Measurements from ENCODE around the gene MRNIP.

Gene MRNIP

GRCh38 chr5:179816796-179817469 lies 41.7 kb downstream of the MRNIP start:
- TF ChIP-seq, protein P1, sequence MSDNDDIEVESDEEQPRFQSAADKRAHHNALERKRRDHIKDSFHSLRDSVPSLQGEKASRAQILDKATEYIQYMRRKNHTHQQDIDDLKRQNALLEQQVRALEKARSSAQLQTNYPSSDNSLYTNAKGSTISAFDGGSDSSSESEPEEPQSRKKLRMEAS (IDR thresholded peaks at IDR 0.05), result no peak
- TF ChIP-seq, protein P2, sequence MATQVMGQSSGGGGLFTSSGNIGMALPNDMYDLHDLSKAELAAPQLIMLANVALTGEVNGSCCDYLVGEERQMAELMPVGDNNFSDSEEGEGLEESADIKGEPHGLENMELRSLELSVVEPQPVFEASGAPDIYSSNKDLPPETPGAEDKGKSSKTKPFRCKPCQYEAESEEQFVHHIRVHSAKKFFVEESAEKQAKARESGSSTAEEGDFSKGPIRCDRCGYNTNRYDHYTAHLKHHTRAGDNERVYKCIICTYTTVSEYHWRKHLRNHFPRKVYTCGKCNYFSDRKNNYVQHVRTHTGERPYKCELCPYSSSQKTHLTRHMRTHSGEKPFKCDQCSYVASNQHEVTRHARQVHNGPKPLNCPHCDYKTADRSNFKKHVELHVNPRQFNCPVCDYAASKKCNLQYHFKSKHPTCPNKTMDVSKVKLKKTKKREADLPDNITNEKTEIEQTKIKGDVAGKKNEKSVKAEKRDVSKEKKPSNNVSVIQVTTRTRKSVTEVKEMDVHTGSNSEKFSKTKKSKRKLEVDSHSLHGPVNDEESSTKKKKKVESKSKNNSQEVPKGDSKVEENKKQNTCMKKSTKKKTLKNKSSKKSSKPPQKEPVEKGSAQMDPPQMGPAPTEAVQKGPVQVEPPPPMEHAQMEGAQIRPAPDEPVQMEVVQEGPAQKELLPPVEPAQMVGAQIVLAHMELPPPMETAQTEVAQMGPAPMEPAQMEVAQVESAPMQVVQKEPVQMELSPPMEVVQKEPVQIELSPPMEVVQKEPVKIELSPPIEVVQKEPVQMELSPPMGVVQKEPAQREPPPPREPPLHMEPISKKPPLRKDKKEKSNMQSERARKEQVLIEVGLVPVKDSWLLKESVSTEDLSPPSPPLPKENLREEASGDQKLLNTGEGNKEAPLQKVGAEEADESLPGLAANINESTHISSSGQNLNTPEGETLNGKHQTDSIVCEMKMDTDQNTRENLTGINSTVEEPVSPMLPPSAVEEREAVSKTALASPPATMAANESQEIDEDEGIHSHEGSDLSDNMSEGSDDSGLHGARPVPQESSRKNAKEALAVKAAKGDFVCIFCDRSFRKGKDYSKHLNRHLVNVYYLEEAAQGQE (IDR thresholded peaks at IDR 0.05; ENCODE audit: low read depth), result no peak
- TF ChIP-seq CEBPB (IDR thresholded peaks at IDR 0.05) (no peak), EP300 (IDR thresholded peaks at IDR 0.05; ENCODE audit: borderline replicate concordance) (no peak), ZBTB7A (IDR thresholded peaks at IDR 0.05; ENCODE audit: low read depth) (no peak), TEAD4 (IDR thresholded peaks at IDR 0.05) (no peak), TCF12 (IDR thresholded peaks at IDR 0.05; ENCODE audit: low read depth) (no peak), USF1 (IDR thresholded peaks at IDR 0.05) (no peak), TAF1 (IDR thresholded peaks at IDR 0.05; ENCODE audit: low read depth) (no peak), NFIC (IDR thresholded peaks at IDR 0.05) (no peak), RAD21 (IDR thresholded peaks at IDR 0.05; ENCODE audit: low read depth) (no peak), YY1 (IDR thresholded peaks at IDR 0.05; ENCODE audit: low read depth) (no peak), FOXM1 (IDR thresholded peaks at IDR 0.05; ENCODE audit: borderline replicate concordance, low read depth) (no peak), CREB1 (IDR thresholded peaks at IDR 0.05; ENCODE audit: low read depth) (no peak), EGR1 (IDR thresholded peaks at IDR 0.05) (no peak)

DNA sequence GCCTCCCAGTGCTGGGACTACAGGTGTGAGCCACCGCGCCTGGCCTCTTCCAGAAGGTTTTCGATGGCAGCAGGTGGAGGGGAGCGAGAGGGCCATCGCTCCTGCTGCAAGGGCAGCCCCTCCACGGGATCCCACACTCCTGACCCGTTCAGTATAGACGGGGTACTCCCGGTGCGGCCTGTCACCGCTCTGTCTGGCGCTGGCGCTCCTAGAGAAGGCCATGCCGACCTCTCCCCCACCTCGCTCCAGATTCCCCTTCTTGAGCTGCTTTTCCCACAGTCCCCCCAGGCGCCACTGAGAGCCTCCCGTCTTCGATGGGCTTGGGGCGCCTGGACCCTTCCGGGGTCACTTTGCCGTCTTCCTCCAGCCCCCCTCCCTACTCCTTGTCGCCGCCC lies 42.2 kb downstream of the MRNIP start:
- TF ChIP-seq CEBPB (IDR thresholded peaks at IDR 0.05) (no peak), TCF12 (IDR thresholded peaks at IDR 0.05; ENCODE audit: low read depth) (no peak), NFIC (IDR thresholded peaks at IDR 0.05) (no peak), RAD21 (IDR thresholded peaks at IDR 0.05; ENCODE audit: low read depth) (no peak), EGR1 (IDR thresholded peaks at IDR 0.05) (no peak), ZBTB7A (IDR thresholded peaks at IDR 0.05; ENCODE audit: low read depth) (no peak), FOXM1 (IDR thresholded peaks at IDR 0.05; ENCODE audit: borderline replicate concordance, low read depth) (no peak), USF1 (IDR thresholded peaks at IDR 0.05) (no peak), EP300 (IDR thresholded peaks at IDR 0.05; ENCODE audit: borderline replicate concordance) (no peak), YY1 (IDR thresholded peaks at IDR 0.05; ENCODE audit: low read depth) (no peak), TAF1 (IDR thresholded peaks at IDR 0.05; ENCODE audit: low read depth) (no peak)
- TF ChIP-seq, protein P1 (IDR thresholded peaks at IDR 0.05), result no peak
- TF ChIP-seq, protein P2 (IDR thresholded peaks at IDR 0.05; ENCODE audit: low read depth), result no peak

GRCh38 chr5:179815491-179816249 lies 42.9 kb downstream of the MRNIP start:
- TF ChIP-seq YY1 (IDR thresholded peaks at IDR 0.05; ENCODE audit: low read depth), result no peak
- TF ChIP-seq, protein P1 (IDR thresholded peaks at IDR 0.05), result no peak
- no peak for TF ChIP-seq TCF12 (IDR thresholded peaks at IDR 0.05; ENCODE audit: low read depth)
- TF ChIP-seq EP300 (IDR thresholded peaks at IDR 0.05; ENCODE audit: borderline replicate concordance), result no peak
- TF ChIP-seq TAF1 (IDR thresholded peaks at IDR 0.05; ENCODE audit: low read depth), result no peak
- no peak for TF ChIP-seq FOXM1 (IDR thresholded peaks at IDR 0.05; ENCODE audit: borderline replicate concordance, low read depth)
- no peak for TF ChIP-seq ZBTB7A (IDR thresholded peaks at IDR 0.05; ENCODE audit: low read depth)
- TF ChIP-seq, protein P2 (IDR thresholded peaks at IDR 0.05; ENCODE audit: low read depth), result no peak
- no peak for TF ChIP-seq TEAD4 (IDR thresholded peaks at IDR 0.05)
- TF ChIP-seq CEBPB (IDR thresholded peaks at IDR 0.05), result no peak
- no peak for TF ChIP-seq CREB1 (IDR thresholded peaks at IDR 0.05; ENCODE audit: low read depth)
